NB4 (cell line): ENCODE data around the gene NPL.

Source experiments
- DNase-seq: peaks from one replicate; pipeline ENCODE4 v3.0.0; 2010; ENCODE audit warnings: low read depth
- H3K4me3 ChIP-seq: one replicate; pipeline ENCODE4 v1.5.1; 2011; ENCODE audit warnings: mild to moderate bottlenecking, low read depth, low read length, moderate library complexity
- CTCF ChIP-seq: IDR thresholded peaks from one replicate; pipeline ENCODE4 v1.5.1; 2012; ENCODE audit warnings: low read depth, low read length
- MAX ChIP-seq: IDR thresholded peaks from 2 replicates; pipeline ENCODE4 v1.6.1; 2011; ENCODE audit warnings: low read depth, low read length
- MYC ChIP-seq: IDR thresholded peaks from 2 replicates; pipeline ENCODE4 v1.6.1; 2011; ENCODE audit warnings: low read depth, low read length
- POLR2A ChIP-seq: IDR thresholded peaks from 2 replicates; pipeline ENCODE4 v1.6.1; 2011; ENCODE audit warnings: mild to moderate bottlenecking; ENCODE audit not compliant: insufficient read length; ENCODE audit errors: extremely low read depth

Gene NPL

GRCh38 chr1:182857212-182857611 is 67.6 kb downstream of the NPL start:
- no peak for TF ChIP-seq POLR2A
- H3K4me3 ChIP-seq: no peak overlapping the region
- DNase-seq: no peak

GRCh38 chr1:182860658-182861057 is 71.1 kb downstream of the NPL start:
- DNase-seq: no peak
- H3K4me3 ChIP-seq: no peak overlapping the region
- TF ChIP-seq MAX (no peak), MYC (no peak), CTCF (no peak), POLR2A (no peak)

- DNase-seq: no peak
- TF ChIP-seq CTCF (no peak), MAX (no peak), POLR2A (no peak), MYC (no peak)
- no peak overlapping the region for H3K4me3 ChIP-seq
These were observed 72.4 kb downstream of the NPL start for GRCh38 chr1:182861994-182862393.

GRCh38 chr1:182862827-182863226 is 73.3 kb downstream of the NPL start:
- H3K4me3 ChIP-seq: no peak overlapping the region
- no peak for DNase-seq
- TF ChIP-seq MYC (no peak), CTCF (no peak), MAX (no peak), POLR2A (no peak)

GRCh38 chr1:182863940-182864339 is 74.4 kb downstream of the NPL start:
- no peak for TF ChIP-seq MYC
- H3K4me3 ChIP-seq: no peak overlapping the region
- DNase-seq: no peak

- no peak for TF ChIP-seq MAX
- no peak for TF ChIP-seq POLR2A
- TF ChIP-seq CTCF: no peak
- no peak for TF ChIP-seq MYC
- no peak overlapping the region for H3K4me3 ChIP-seq
- DNase-seq: no peak
These were observed 78.3 kb downstream of the NPL start for GRCh38 chr1:182867861-182868260.

- TF ChIP-seq POLR2A (no peak), MYC (no peak), CTCF (no peak), MAX (no peak)
- no peak for DNase-seq
- H3K4me3 ChIP-seq: no peak overlapping the region
These were observed 79.7 kb downstream of the NPL start for GRCh38 chr1:182869241-182869666.
